C1 segment of cervical spinal cord (tissue), 14 donors: Measurements from ENCODE around the gene TRAFD1.

Experiments
- DNase-seq, 14 donors: peaks; one replicate each; lab custom pipeline; 2025; lab: John Stamatoyannopoulos, UW

The TRAFD1 gene

DNA sequence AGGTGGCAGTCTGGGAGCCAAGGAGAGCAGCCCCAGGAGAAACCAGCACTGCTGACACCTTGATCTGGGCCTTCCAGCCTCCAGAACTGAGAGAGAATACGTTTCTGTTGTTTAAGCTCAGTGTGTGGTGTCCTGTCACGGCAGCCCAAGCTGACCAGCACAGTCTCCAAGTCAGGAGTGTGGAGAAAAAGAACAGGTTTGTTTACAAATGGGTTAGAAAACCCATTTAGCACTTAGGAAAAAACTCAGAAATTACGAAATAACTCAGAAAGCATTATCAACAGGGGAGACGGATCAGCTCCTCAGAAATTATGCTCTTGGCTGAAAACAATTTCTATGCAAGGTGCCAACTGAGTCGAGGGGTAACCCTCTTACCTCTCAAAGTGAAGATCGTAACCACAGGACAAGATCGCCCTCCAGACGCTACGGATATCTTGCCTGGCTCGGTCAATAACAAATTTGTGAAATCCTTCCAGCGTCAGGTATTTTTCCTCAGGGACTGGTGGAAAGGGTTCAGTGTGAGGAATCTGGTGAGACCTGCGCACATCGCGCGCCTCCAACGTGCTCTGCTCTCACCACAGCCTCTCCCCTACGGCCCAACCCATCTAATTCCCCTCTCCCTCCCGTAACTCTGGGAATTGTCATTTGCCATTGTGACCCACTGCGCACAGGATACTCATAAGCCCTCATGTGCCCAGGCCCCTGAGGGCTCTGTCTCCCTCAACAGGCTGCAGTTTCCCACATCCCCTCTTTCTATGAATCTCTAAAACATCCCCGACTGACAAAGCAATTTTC is 50.2 kb downstream of the TRAFD1 start:
- no peak for DNase-seq

DNA sequence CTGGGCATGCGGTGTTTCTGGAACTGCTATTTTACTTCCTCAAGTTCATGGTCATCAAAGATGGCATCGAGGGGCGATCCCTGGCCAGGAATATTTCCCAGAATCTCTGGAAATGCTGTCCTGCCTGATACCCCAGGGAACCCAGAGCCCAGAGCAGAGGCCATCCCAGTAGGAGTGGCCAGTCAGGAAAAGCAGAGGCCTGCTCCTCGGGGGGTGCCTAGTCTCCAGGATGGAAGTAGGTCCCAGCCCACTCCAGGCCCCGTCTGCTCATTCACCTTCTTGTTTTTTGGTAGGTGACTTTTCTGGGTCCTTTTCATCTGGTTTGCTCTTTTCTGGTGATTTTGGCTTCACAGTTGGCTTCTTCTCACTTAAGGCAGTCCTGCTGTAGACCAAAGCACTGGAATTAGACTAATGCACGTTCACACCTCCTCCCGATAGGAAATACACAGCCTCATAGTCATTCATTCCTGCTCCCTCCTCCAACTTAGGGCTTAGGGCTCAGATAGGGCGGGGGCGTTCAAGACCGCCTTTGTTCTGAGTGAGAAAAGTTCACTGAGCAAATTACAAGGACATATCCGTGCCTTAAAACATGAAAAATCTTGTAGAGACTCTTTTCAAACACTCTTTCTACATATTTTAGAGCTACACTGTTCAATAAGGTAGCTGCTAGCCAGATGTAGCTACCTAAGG is 51.1 kb downstream of the TRAFD1 start:
- DNase-seq = no peak

DNA sequence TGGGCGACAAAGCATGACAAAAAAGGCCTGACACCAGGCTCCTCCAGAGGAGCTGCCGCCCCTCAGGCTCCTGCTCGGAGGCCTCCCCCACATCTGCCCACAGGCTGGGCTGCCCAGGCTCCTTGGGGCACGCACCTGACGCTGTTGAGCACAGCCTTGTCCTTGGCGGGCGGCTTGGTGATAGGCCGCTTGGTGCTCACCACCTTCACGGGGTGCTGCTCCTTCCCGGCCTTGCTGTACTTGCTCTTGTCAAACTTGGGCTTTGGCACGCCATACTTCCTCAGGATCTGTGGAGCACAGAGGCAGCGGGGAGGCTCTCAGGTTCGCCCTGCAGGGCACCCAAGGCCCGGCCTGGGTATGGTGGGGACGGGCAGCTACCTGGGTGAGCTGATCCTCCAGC is 53.4 kb downstream of the TRAFD1 start:
- no peak for DNase-seq

- DNase-seq = no peak
These were observed 54.0 kb downstream of the TRAFD1 start for GRCh38 chr12:112179341-112179740.

DNA sequence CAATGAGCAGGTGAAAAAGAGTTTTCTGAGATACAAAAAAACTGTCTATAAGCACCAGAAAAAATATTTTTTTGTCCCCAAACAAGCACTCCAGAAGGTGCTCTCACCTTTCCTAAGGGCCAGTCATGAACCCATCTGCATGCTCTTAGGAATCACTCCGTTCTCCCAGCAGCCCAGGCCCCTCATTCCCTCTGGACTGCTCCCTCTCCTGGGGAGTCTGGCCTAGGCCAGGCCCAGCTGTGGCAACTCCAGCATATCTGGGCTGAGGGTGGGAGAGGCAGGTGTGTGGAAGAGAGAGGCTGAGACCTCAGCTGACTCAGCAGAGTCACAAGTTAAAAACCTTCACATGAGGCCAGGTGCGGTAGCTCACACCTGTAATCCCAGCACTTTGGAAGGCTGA is 54.6 kb downstream of the TRAFD1 start:
- DNase-seq = no peak

- DNase-seq = no peak
These were observed 55.1 kb downstream of the TRAFD1 start for GRCh38 chr12:112180422-112180821.

DNA sequence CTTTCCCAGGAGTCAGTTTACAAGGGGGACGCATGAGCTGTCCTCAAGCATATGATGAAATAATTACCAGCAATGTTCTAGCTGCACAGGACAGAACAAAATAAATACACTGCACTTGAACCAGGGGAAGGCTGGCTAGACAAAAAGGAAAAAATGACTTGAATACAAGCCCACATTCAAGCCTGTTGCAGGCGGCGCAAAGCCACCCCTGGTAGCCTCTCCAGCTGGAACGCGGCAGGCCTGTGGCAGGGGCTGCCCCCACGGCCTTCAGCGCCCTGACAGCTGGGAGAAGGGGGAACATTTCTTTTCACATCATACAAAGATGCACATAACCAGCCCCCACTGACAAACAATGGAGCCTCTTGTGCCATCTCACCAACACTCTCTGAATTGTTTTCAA is 57.1 kb downstream of the TRAFD1 start:
- peak in 13 of 14 donors; percentile 58 to 89 (median 78) for DNase-seq

GRCh38 chr12:112183141-112184021 is 58.0 kb downstream of the TRAFD1 start:
- peak in 6 of 14 donors; percentile 15 to 69 (median 38) for DNase-seq

DNA sequence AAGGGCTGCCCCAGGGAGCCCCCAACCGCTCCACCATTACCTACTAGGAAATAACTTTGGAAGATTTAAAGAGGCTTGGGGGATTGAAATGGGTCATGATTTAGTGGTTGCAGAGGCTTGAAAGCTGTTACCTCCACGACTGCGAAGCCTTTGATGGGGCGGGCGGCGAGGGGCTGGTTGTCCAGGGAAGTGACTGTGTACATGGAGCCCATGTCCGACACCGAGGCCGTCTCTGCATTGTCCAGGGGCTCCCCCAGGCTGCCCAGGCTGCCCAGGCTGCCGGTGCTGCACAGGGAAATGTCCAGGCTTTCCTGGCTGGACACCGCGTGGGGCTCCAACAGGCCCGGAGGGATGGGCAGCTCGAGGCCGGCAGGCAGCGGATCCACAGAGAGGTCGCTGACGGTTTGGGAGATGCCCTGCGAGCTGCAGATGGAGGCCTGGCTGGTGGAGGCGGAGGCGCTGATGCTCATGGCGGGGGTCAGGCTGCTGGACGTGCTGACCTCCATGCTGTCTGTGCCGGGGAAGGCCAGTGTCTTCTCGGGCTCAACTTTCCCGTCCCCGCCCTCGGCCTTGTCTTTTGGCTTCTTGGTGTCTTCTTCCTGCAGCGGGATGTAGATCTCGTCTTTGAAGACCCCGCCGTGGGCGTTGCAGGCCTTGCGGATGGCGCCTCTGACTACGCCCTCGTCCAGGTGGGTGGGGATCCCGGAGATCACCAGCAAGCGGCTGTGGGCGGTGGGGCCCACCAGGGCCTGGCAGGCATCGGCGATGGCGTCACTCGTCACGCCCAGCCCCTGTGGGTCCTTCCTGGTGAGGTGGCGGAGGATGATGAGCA is 58.9 kb downstream of the TRAFD1 start:
- no peak for DNase-seq

DNA sequence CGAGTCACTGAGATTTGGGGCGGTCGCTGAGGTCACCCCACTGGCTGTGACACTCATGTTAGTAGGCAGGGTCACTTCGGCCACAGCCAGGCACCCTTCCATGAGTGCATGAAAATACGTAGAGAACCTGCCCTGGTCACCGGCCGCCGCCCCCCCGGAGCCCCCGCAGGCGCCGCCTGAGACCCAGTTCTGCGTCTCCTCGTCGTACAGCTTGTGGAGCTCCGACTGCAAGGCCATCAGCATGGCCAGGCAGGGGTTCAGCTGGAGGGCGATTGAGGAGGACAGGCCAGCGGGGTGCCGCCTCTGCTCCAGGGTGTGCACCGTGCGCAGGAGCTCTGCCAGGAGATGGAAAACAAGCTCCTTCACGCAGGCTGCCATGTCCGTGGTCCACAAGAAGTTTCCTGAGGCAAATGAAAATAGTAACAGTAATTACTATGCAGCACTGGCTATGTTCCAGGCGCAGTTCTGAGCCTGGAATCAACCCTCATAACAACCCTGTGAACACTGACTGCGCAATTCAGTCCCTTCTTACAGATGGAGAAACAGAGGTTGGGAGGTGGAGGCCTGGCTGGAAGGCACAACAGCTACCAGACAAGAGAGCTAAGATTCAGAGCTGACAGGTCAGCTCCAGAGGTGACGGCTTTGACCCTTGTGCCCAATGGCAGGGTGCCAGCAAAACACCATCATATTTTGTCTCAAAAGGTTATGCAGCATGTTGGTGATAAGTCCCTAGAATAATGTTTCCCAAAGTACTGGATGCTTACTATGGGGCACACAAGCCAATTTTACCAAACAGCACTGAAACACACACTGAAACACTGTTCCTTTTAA is 59.9 kb downstream of the TRAFD1 start:
- DNase-seq = peak in 2 of 14 donors; percentile 9 to 18

DNA sequence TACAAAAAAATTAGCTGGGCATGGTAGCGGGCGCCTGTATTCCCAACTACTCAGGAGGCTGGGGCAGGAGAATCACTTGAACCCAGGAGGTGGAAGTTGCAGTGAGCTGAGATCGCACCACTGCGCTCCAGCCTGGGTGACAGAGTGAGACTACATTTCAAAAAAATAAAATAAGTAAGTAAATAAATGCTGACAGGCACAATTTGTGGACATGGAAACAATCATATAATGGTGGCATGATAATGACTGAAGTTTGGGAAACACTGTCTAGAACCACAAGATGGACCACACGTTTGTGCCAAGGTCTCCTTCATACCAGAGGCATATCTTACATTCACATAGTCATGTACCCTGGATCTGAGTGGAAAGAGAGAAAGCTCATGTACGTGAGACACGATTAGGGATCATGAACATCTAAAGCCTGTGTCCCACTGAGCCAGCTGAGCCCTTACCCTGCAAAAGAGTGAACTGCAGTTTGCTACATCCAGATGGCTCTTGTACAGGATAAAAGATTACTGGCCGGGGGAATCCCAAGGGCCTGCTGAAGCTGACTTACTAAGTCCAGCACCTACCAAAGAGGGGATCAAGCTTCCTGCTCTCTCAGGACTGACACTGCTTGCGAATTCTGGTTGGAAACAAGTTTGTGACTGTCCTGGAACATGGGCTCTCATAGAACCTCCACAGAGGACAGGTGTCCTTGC is 62.9 kb downstream of the TRAFD1 start:
- DNase-seq = no peak

DNA sequence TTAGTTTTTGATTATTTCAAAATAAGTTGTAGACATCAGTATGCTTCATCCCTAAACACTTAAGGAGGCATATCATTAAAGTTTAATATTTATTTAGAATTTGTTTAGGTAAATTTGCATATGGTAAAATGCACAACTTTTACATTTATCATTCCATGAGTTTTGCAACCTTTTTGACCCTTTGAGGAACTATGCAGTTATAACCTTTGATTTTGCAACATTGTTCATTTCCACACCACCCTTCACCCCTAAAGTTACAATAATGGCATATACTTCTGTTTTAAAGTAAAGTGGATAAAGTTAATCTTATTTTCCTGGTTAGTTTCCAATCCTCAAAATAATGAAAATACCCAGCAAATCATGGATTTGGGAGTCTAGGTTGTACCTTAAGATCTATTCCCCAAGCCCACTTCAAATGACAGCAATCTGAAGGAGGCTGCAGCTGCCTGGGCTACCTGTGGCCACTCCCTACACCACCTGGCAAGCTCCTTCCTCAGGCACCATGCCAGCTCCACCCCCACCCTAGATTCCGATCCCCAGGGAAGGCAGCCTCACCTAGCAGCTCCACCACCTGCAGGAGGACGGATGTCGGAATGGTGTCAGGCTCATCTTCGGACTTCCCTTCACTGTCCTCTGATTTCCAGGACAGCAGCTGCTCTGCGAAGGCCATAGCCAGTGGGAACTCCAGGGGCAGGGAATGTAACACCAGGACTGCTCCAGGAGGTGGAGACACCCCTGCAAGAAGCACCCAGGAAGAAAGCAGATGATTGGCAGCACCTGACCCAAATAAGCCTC is 65.1 kb downstream of the TRAFD1 start:
- DNase-seq = no peak

DNA sequence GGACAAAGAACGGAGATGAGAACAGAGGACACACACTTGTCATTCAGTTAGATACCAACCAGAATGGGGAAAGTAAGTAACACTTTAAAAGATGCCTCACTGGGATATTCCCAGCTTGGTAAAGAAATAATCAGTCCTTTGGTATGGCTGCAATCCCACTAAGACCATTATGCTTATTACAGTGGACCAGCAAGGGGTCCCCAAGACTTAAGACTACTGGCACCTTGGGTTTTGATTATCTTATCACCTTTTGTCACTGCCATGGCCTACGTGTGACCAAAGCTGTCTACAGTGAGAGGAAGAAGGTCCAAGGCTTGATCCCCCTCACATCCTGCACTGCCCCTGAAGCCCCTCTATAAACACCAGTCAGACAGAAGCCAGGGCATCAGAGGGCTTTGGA is 65.8 kb downstream of the TRAFD1 start:
- DNase-seq = no peak

DNA sequence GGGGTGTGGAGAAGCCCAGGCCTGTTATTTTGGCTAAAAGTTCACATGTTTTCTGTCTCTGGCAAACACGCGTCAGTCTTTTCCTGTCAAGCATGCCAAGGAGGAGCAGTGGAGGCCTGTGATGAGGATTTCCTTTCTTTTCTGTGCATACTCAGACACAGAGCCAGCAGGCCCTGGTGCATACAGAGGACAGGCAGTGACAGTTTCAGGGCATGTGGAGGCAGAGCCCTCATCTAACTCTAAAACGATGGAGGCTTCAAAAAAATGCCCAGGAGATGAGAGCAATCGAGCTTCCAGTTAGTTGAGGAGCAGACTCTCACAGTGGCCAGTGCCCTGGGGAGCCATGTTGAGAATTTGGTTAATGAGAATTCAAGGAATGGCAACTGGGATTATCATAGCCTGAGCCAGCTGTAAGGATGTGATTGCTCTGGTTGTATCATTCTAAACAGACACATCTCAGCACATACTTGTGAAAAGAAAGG is 66.5 kb downstream of the TRAFD1 start:
- DNase-seq = no peak

DNA sequence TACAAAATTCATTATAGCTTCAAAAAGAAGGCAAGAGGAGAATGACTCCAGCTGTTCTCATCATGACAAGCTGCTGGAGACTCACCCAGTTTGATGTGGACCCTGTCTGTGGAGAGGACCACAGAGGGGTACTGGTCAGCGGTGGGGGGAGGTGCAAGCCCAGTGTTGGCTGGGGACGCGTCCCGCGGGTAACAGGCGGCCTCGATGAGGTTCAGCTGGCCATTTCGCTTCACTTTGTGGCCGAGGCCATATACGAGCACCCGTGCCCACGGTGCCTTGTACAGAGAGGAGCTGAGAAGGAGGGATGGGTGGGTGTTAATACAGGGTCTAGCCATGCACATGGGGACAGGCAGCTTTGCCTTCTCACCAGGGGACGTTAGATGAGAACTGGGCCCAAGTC is 67.1 kb downstream of the TRAFD1 start:
- no peak for DNase-seq

DNA sequence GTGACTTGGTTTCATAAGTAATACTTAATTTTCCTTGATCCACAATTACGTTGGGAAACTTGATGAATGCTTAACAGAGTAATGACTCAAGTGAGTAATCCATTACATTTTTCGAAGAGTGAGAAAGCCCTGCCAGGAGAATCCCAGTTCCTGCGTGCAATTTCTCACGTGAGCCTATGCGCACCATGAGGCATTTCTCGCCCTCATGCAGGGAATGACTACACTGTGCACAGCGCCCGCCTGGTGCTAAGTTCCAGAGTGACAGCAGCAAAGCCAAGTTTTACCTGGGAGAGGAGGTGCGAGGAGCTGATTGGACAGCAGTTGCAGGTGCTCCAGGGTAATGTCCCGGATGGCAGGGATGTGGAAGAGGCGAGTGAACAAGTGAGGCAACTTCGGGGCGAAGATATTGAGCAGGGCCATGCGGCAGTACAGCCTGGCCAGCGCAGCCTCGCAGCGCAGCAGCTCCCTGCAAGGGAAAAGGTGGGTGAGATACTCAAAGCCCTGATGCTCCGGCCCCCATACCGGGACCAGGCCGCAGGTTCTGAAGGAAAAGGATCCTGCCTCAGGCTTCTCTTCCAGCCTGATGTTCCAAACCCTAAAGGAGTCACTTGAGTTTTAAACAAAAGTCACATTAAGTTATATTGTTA is 69.4 kb downstream of the TRAFD1 start:
- no peak for DNase-seq

- no peak for DNase-seq
These were observed 71.0 kb downstream of the TRAFD1 start for GRCh38 chr12:112196196-112196875.
